Cardiac septum (tissue), 1 donor: ENCODE data around the gene ADSL. TPM values are rescaled to one million over a fixed set of nuclear protein-coding genes. Genes with fewer than 3 reads are reported as not detected.

Experiments used
- DNase-seq: peaks from one replicate; pipeline ENCODE4 v3.0.0-alpha.2; 2020; ENCODE audit warnings: low spot score
- intact Hi-C: fragments of 100-400 bp; cut with DNase I; formaldehyde crosslinking; loops from one replicate; pipeline ENCODE4 v1.14.0; 2022
- total RNA-seq: library from RNA; stranded (reverse); fragmentation: NEBNext Ultra II Directional; extraction: Animal tissue kit (Norgen Biotek cat#: 25700); gene quantifications from one replicate; pipeline ENCODE4 v1.2.1, GENCODE V29; 2021
- donor health status: DM: no; HTN: no; CAD: no.

Gene ADSL
- total RNA-seq, 1 donor from 2014 or later = 47.8 TPM

DNA sequence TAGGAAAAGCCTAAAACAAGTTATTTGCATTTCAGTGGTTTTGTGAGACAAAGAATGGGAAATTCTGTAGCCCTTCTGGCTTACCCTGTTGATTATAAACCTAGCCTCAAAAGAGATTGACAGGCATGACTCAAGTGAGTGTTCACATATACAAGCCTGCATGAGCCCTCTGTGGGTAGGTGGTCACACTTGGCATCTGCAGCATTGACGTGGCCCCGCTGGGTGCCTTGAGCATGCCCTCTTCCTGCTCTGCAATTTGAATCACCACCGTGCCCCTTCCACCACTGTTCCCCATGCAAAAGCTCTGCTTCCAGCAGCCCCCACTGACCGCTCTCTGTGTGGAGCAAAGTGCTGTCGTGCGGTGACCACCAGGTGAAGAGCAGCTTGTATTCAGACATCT, 21.0 kb upstream of the ADSL start:
- intact Hi-C loops = no loop called here
- DNase-seq = no peak

DNA sequence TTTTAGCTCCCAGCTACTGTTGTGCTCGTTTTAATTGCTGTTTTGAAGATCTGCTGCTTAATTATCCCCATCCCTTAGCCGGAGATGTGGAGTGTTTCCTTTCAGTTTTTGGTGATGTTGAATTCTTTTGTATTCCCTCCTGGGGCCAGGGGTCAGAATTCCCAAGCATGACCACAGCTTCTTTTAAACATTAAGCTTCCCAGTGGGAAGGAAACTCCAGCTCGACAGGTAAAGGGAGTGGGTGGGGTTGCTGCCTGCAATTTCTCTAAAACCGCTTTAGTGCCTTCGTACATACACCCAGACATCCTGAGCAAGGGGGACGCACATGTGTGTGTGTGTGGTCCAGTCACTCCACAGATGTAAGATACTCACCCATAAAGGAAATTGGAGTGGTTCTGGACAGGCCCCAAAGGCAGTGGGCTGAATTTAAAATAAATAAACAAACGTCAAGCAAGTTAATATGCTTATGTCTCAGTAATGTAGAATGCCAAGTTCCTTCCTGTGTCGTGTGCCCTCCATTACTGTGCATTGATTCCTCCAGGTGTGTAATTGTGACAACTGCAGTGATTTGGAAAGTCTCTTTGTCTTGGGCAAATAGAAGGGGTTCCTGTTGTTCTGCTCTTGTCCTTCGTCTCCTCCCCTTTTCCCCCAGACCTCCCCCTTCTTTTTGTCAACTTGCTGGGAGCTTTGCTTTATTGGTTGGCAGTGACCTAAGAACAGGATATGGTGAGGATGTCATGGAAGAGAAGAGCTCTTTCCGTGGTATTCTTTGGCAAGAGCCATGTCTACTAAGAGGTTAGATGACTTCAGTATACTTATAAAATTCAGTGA, 19.2 kb upstream of the ADSL start:
- no peak for DNase-seq
- intact Hi-C loops = no loop called here

DNA sequence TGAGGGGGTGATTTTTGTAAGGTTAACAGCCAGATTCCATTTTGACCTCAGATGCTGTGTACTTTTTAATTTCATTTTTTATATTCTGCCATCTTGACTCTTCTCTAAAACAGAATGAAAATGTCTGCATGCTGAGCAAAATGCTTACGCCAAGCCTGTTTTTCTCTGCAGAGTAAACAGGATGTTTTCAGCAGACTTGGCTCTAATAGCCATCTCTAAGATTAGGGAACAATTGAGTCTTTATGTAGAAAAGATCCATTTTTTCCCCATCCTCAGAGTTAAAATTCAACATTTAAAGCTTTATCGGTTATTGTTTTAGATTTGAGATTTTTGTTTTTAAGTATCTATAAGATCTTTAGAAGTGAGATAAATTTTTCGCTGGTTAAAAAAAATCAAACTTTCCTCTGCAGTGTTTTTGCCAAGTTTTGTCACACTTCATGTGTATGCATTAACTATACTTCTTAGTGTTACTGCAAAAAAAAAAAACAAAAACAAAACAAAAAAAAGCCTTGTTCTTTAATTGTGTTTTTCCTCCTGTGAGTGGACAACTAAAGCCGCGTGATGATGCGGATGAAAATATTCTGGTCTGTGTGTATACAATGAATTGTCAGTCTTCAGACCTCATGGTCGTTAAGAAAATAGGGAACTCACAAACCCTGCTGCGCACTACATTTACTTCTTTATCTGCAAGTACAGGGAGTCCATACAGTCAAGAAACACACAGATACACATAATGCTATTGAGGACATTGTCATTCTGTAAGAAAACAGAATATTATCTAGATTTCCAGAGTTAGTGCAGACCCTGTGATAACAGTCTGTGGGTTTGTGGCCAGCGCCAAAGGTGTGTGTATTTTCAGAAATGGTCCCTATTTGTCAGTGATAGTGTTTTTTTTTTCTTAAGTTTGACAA, 17.5 kb upstream of the ADSL start:
- intact Hi-C loops = no loop called here

DNA sequence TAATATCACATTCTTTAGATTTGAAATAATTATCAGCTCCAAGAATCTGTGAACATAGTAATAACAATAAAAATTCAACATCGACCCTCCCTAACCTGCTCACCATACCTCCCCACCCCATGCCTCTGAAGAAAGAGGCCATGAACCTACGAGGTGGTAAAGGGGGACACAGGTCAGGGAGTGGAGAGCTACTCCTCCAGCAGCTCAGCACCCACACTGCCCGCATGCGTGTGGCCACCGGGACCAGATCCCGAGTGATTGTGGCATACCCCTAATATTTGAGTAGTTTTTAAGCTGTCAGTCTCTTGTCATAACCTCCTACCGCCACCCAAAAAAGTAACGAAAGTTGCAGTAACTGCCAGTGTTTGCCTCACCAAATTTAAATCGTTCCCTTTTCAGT, 16.8 kb upstream of the ADSL start:
- DNase-seq = no peak
- intact Hi-C loops = no loop called here

More for the DNA sequence above, 17.5 kb upstream of the ADSL start:
- no peak for DNase-seq

DNA sequence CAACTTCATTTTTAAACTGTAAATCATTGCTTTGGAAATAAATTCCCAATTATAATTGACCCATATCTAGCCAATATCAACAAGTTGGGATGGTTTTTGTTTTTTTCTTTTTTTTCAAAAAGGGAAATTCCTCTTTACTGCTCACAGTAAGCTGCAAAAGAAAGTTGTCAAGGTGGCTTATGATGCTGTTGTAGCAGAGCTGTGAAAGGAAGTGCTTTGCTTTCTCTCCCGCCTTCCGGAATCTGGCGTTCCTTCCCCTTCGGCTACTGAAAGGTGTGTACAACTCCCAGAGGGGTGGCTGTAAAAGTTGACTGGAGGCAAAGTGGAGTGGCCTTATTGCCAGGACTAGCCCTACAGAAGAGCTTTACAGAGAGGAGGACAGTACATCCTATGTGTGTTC, 16.2 kb upstream of the ADSL start:
- no peak for DNase-seq
- intact Hi-C loops = no loop called here

DNA sequence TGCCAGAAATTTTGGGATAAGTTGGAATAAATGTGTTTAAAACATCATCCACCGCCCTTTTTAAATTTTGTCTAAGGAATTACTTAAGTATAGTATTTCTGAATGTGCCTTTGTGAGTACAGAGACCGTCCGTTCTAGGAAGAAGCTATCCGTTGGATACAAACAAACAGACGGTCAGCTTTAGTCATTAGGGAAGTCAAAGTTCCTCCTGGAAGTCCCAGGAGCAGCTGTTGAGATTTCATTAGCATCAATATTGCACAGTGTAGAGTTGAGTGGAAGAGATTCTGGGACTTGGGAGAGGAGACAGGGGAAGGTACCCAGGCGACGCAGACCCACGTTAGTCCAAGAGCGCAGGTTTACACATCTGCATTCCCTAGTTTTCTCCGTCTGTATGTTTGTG, 15.7 kb upstream of the ADSL start:
- DNase-seq = no peak
- intact Hi-C loops = no loop called here

DNA sequence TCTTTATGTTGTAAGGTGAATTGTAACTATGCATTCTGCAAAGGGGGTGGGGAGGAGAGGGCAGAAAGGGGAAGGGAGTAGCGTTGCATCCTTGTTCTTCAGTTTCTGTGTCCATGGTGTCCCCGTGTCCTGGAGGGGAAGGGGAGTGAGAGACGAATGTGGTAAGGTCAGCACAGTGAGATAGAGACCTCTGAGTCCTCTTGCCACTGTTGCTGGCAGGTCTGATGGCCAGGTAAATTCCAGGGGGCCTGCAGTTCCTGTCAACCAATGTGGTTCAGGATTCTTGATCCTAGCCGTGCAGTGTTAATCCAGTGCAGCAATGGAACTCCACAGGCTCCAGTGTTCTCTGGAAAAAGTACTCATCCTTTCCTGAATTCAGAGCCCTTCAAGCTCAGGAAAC, 14.6 kb upstream of the ADSL start:
- intact Hi-C loops = no loop called here
- no peak for DNase-seq

DNA sequence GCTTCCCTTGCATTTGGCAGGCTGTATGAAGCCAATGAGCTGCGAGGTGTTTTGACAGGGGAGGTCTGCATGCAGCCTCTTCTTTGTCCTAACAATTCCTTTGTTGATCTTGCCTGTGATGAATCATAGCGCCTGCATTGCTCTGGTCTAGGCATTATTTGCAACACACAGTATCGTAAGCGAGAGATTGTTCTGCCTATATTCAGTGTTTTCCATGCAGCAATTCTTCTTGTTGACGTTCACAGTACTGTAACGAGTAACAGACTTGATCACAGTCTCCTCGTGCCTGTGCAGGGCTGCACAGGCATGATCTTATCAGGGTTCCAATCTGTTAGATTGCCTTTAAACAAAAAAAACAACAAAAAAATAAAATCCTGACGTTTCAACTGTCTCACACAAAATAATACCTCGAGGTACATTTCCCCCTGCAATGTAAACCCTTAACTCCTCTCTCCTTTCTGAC, 13.9 kb upstream of the ADSL start:
- intact Hi-C loops = no loop called here
- DNase-seq = no peak

DNA sequence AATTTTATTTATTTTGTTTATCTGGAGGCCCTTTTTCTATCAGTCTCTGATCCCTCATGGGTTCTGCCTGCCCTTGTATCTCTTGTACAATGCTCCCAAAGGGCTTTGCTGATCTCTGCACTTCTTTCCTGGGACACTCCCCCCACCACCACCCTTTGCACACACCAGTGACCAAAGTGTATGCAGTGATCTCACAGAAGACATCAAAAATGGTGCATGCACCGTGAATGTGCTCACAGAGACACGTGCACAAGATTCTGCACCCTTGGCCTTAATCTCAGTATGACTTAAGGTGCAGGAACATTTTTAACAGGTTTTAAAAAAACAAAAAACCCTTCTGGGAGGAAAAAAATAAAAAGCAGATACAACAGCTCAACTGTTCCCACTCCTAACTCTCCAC, 12.2 kb upstream of the ADSL start:
- no peak for DNase-seq
- intact Hi-C loops = no loop called here

DNA sequence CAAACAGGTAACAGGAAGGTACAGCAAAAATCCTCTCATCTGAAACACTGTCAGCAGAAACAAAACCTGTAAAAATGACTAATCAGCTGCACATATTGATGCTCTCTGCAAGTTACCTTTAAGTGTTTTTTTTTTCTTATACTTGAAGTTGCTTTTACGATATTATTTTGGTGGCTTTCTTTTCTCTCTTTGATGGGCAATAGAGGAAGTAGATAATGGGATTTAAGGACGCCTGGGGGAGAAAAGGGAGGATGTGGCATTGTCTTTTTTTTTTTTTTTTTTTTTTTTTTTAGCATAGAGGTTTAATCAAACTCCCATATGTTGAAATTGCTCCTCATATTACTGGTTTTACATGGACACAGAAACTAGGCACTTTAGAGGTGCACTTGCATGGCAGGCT, 11.4 kb upstream of the ADSL start:
- DNase-seq = no peak
- intact Hi-C loops = no loop called here

DNA sequence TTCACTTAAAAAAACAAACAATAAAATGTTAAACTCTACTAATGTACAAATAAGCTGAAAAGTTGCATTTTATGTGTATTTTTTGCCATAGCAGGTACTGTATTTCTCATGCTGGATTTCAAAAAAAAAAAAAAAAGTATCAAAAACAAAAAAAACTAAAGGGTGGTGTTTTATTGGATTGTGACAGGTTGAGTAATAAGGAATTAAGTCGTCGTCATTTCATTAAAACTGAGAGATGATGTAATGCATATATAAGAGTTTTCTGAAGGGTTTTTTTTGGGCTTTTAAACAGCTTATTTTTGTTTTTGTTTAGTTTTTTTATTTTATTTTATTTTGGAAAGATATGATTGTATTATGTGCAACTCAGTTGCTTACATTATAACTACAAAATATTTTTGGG, 10.9 kb upstream of the ADSL start:
- intact Hi-C loops = no loop called here
- DNase-seq = no peak

DNA sequence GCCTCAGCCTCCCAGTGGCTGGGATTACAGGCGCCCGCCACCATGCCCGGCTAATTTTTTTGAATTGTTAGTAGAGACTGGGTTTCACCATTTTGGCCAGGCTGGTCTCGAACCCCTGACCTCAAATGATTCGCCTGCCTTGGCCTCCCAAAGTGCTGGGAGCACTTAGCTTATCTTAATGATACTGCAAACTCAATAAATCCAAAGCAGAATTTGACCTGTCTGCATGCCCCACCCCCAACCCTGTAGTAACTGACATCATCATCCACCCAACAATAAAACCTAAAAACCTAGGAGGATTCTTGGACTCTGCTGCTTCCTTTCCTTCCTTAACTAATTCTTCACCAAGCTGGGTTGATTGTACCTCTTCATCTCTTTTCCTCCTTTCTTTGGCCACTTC, 6.3 kb upstream of the ADSL start:
- intact Hi-C loops = no loop called here

DNA sequence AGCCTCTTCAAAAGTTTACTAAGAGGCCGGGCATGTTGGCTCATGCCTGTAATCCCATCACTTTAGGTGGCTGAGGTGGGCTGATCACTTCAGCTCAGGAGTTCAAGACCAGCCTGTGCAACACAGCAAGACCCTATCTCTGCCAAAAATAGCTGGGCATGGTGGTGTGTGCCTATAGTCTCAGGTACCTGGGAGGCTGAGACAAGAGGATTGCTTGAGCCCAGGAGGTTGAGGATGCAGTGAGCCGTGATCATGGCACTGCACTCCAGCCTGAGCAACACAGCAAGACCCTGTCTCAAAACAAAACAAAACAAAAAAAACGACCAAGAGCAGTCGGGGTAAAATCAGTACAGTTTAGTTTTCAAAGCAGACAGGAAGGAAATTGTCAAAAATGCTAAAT, 4.7 kb upstream of the ADSL start:
- DNase-seq = no peak
- intact Hi-C loops = no loop called here

More for the DNA sequence above, 6.3 kb upstream of the ADSL start:
- DNase-seq = no peak

DNA sequence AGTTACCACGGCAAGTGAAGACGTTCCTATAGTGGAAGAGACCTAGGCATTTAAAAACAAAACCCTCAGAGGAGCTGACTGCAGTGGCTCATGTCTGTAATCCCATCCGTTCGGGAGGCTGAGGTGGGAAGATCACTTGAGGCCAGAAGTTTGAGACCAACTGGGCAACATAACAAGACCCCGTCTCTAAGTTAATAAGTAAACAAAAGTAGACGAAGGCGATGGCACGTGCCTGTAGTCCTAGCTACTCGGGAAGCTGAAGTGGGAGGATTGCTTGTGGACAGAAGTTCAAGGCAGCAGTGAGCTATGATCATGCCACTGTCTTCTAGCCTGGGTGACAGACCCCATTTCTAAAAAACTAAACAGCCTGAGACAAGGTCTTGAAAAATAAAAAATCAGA, 3.8 kb upstream of the ADSL start:
- intact Hi-C loops = no loop called here
- DNase-seq = no peak

DNA sequence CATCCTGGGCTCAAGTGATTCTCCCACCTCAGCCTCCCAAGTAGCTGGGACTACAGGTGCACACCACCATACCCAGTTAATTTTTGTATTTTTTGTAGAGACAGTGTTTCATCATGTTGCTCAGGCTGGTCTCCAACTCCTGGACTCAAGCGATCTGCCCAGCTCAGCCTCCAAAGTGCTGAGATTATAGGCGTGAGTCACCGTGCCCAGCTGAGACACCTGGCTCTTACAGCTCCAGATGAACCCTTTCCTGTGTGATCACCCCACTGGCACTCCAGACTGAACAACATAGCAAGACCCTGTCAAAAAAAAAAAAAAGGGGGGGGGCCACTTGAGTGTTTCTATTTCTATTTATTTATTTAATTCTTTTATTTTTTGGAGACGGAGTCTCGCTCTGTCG, 1.0 kb upstream of the ADSL start:
- no peak for DNase-seq
- intact Hi-C loops = loop anchor here (5.0 kb wide), 2 partner anchors 133 to 813 kb away; partner anchors contain the start of gene RPS19BP1

DNA sequence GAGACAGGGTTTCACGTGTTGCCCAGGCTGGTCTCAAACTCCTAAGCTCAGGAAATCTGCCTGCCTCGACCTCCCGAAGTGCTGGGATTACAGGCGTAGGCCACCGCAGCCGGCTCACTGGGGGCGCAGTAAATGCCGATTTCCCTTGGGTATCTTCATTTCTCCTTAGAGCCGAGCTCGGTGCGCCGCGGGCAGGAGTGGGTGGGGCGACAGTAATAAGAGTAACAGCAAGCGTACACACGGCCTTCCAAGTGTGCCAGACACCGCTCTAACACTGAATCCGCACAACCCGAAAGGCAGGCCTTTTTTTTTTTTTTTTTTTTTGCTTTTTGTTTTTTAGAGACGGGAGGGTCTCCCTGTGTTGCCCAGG, 500 bp upstream of the ADSL start:
- DNase-seq = no peak
- intact Hi-C loops = loop anchor here (2.0 to 5.0 kb wide), 4 partner anchors 133 to 813 kb away; partner anchors contain the start of gene RPS19BP1

DNA sequence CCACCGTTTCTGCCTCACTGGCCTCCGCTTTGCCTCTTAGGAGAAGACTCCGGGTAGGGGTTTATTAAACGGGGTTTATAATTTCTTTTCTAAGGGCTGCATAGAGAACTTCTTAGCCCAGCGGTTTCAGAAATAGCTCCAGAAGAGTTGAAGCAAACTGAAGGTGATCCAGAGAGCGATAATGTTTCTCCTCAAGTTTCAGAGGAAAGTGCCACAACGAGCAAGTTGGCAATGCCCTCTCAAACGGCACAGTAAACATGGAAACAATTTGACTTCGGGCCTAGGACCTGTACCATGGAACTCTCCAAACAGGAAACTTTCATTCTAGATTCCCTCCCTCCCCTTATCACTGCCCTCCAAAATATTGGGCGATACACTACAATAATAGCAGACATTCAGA, 1.0 kb downstream of the ADSL start:
- no peak for DNase-seq
- intact Hi-C loops = loop anchor here (2.0 to 5.0 kb wide), 4 partner anchors 135 to 815 kb away; partner anchors contain the start of gene RPS19BP1

DNA sequence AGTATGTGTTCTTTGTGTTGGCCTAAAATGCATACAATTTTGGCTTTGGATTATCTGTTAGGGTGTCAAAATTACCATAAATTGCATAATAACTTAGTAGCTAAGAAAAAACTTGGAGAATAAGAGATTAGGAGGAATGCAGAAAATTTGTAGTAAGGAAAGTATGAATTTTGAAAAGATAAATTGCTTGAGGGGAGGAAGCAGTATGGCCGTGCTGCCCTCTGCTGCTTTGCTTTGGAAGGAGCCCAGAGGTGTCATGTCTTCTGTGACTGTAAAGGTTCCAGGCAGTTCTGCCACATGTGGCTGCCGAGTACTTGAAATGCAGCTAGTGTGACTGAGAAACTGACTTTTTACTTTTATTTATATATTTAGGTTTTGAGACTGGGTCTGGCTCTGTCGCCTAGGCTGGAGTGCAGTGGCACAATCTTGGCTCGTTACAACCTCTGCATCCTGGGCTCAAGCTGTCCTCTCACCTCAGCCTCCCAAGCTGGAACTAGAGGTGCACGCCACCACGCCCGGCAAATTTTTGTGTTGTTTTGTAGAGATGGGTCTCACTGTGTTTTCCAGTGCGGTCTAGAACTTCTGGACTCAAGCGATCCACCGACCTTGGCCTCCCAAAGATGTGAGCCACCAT, 1.8 kb downstream of the ADSL start:
- intact Hi-C loops = loop anchor here (5.0 kb wide), 2 partner anchors 136 to 816 kb away; partner anchors contain the start of gene RPS19BP1
- no peak for DNase-seq

DNA sequence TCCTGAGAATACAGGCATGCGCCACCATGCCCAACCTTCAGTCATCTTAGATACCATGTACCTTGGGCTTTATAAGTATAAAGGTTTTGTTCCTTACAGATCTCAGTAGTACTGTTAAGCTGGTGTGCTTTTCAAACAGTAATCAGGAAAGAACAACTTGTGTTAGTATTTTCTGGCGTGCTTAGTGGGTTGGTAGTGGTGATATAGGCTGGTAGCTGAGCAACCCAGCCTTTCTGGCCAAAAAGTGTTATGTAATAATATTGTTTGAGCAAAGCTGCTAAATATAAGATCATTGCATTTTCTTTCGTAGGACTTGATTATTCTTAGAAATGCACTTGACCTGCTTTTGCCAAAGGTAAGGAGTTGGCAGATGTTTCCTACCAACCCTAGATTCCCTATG, 6.5 kb downstream of the ADSL start:
- intact Hi-C loops = no loop called here
- no peak for DNase-seq

DNA sequence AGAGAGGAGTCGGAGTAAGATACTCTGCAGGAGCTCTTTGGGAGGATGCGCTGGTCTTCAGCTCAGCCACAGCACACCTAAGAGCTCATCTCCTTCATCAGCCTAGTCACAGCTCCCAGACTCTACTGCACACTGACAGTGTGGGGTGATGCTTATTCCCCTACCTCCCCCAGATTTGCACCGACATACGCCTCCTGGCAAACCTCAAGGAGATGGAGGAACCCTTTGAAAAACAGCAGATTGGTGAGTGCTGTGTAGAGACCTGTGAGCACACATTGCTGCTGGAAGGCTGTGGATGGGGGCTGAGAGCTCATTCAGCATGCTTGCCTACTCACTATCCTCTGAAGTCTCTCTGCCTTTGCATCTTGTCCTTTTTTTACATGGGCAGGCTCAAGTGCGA, 14.8 kb downstream of the ADSL start:
- intact Hi-C loops = no loop called here
- no peak for DNase-seq
